ENCODE results near the gene C4BPA.

DNA sequence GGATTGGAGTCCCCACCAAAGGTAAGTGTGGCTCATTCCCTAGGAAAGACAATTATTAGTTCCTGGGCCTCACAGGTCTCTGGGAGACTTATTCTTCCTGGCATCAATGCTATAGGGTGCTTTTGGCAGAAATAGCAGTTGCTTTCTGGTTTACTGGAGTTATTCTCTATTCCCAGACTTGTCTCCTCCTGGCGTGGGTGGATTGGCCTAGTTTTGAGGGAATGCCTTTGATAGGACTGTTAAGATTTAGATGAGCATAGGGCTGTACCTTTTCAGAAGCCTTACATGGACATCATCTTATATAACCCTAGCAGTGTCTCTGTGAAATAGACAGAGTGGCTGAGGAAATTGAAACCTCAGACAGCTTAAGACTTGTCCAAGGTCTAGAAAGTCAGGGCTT, 42.0 kb upstream of the C4BPA start:
- TF ChIP-seq ZNF8 (CRISPR knock-in tag; IDR thresholded peaks at IDR 0.05) (no peak), ARNTL (CRISPR knock-in tag; IDR thresholded peaks at IDR 0.05; ENCODE audit: borderline replicate concordance, low read depth) (no peak), BACH2 (CRISPR knock-in tag; IDR thresholded peaks at IDR 0.05; ENCODE audit: borderline replicate concordance) (no peak), ZC3H10 (CRISPR knock-in tag; IDR thresholded peaks at IDR 0.05) (no peak), ZFP3 (CRISPR knock-in tag; IDR thresholded peaks at IDR 0.05) (no peak), ZFP30 (CRISPR knock-in tag; IDR thresholded peaks at IDR 0.05) (no peak), CSDC2 (CRISPR knock-in tag; IDR thresholded peaks at IDR 0.05) (no peak), PPARA (CRISPR knock-in tag; IDR thresholded peaks at IDR 0.05; ENCODE audit: borderline replicate concordance) (no peak), ZNF565 (CRISPR knock-in tag; conservative IDR thresholded peaks at IDR 0.05; ENCODE audit: low read depth) (no peak), ZNF70 (CRISPR knock-in tag; IDR thresholded peaks at IDR 0.05) (no peak), TCF4 (CRISPR knock-in tag; IDR thresholded peaks at IDR 0.05; ENCODE audit: borderline replicate concordance) (no peak)
- TF ChIP-seq, protein P1, sequence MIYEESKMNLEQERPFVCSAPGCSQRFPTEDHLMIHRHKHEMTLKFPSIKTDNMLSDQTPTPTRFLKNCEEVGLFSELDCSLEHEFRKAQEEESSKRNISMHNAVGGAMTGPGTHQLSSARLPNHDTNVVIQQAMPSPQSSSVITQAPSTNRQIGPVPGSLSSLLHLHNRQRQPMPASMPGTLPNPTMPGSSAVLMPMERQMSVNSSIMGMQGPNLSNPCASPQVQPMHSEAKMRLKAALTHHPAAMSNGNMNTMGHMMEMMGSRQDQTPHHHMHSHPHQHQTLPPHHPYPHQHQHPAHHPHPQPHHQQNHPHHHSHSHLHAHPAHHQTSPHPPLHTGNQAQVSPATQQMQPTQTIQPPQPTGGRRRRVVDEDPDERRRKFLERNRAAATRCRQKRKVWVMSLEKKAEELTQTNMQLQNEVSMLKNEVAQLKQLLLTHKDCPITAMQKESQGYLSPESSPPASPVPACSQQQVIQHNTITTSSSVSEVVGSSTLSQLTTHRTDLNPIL (CRISPR knock-in tag; IDR thresholded peaks at IDR 0.05; ENCODE audit: low read depth), result no peak
- TF ChIP-seq, protein P2, sequence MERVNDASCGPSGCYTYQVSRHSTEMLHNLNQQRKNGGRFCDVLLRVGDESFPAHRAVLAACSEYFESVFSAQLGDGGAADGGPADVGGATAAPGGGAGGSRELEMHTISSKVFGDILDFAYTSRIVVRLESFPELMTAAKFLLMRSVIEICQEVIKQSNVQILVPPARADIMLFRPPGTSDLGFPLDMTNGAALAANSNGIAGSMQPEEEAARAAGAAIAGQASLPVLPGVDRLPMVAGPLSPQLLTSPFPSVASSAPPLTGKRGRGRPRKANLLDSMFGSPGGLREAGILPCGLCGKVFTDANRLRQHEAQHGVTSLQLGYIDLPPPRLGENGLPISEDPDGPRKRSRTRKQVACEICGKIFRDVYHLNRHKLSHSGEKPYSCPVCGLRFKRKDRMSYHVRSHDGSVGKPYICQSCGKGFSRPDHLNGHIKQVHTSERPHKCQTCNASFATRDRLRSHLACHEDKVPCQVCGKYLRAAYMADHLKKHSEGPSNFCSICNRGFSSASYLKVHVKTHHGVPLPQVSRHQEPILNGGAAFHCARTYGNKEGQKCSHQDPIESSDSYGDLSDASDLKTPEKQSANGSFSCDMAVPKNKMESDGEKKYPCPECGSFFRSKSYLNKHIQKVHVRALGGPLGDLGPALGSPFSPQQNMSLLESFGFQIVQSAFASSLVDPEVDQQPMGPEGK (CRISPR knock-in tag; IDR thresholded peaks at IDR 0.05; ENCODE audit: borderline replicate concordance), result no peak
